Coronary artery (tissue), 2 donors: ENCODE measurements around the gene PRPF39.

Experiments
- DNase-seq: peaks from one replicate; pipeline ENCODE4 v3.0.0-alpha.2; 2017; ENCODE audit warnings: low spot score
- H3K27ac ChIP-seq, 2 donors: fragments of 200-600 bp; sonication (generic); one replicate each; pipeline ENCODE4 v1.5.1; 2016 to 2019
- H3K4me3 ChIP-seq: fragments of 200-600 bp; sonication (generic); 2 replicates; pipeline ENCODE4 v1.5.1; 2016; ENCODE audit warnings: mild to moderate bottlenecking, moderate library complexity
- CTCF ChIP-seq: fragments of 200-600 bp; sonication (generic); IDR thresholded peaks from one replicate; pipeline ENCODE4 v1.5.1; 2019; ENCODE audit warnings: antibody characterized with exemption

The PRPF39 gene

DNA sequence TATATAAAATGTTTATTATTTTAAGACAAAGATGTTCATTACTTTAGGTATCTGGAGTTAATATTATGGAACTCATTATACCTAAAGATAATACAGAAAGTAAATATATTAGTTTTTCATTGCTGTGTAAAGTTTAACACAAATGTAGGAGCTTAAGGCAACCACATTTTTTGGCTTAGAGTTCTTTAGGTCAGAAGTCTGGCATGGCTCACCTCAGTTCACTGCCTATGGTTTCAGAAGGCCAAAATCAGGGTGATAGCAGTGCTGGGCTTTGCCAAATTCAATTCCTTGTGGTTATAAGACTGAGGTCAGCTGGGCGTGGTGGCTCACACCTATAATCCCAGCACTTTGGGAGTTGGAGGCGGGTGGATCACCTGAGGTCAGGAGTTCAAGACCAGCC, 35.5 kb upstream of the PRPF39 start:
- Histone ChIP-seq H3K4me3 (no peak overlapping the region), H3K27ac (no peak overlapping the region)
- TF ChIP-seq CTCF, result no peak
- DNase-seq, result no peak

GRCh38 chr14:45051180-45051579, 32.7 kb upstream of the PRPF39 start:
- H3K4me3 ChIP-seq, result no peak overlapping the region
- H3K27ac ChIP-seq, result no peak overlapping the region
- no peak for DNase-seq
- no peak for TF ChIP-seq CTCF

GRCh38 chr14:45051896-45052295, 32.0 kb upstream of the PRPF39 start:
- no peak overlapping the region for H3K27ac ChIP-seq
- no peak for DNase-seq
- no peak overlapping the region for H3K4me3 ChIP-seq
- TF ChIP-seq CTCF, result no peak

- no peak overlapping the region for H3K4me3 ChIP-seq
- H3K27ac ChIP-seq, result no peak overlapping the region
- DNase-seq, result no peak
- TF ChIP-seq CTCF, result no peak
Observed at GRCh38 chr14:45057349-45057748, 26.6 kb upstream of the PRPF39 start.

DNA sequence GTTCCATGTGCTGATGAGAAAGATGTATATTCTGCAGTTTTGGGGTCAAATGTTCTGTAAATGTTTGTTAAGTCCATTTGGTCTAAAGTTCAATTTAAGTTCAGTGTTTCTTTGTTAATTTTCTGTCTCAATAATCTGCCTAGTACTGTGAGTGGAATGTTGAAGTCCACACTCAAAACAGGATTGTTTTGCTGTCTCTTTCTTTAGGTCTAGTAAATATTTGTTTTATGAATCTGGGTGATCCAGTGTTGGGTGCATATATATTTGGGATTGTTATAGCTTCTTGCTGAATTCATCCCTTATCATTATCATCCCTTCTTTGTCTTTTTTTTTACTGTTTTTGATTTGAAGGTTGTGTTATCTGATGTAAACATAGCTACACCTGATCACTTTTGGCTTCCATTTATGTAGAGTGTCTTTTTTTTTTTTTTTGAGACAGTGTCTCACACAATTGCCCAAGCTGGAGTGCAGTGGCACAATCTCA, 26.0 kb upstream of the PRPF39 start:
- Histone ChIP-seq H3K4me3 (no peak overlapping the region), H3K27ac (no peak overlapping the region)
- no peak for DNase-seq
- TF ChIP-seq CTCF, result no peak

GRCh38 chr14:45060551-45060950, 23.4 kb upstream of the PRPF39 start:
- DNase-seq, result no peak
- no peak overlapping the region for H3K4me3 ChIP-seq
- no peak for TF ChIP-seq CTCF
- no peak overlapping the region for H3K27ac ChIP-seq

DNA sequence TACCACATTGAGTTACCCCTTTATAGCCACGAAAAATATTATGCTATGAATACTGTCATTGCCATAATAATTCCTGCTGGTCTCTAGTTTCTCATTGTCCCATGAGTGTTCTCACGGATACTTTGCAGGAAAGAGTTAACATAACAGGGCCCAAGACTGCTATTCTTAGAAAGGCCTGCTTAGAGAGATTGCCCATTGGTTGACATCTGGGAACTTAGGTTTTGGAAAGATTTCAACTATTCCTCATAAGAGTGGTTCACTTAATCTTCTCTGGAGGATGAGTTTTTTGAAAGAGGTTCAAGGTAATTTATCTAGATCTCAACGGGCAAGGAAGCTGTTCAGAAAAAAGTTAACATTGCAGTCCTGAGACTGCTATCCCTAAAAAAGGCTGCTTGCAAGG, 18.4 kb upstream of the PRPF39 start:
- no peak overlapping the region for H3K4me3 ChIP-seq
- no peak for DNase-seq
- TF ChIP-seq CTCF, result no peak
- no peak overlapping the region for H3K27ac ChIP-seq
